OCI-LY3 (cell line): Measurements from ENCODE around the gene ZNF444.
"Not testable (repeated sequence)": the region's sequence is repeated elsewhere in the genome, so short reads cannot be mapped to it uniquely, and the experiment has no call there.

Experiments
- H2AFZ ChIP-seq: fragments of 200-600, 300-600 bp; shearing (Covaris generic); 2 replicates; pipeline ENCODE4 v1.6.0; 2014; ENCODE audit warnings: antibody characterized with exemption, low read depth, low read length
- H3K27ac ChIP-seq: fragments of 200-600, 300-600 bp; sonication (generic); 2 replicates; pipeline ENCODE4 v1.5.1; 2014; ENCODE audit warnings: mild to moderate bottlenecking, low read length, moderate library complexity, mixed read lengths
- H3K27me3 ChIP-seq: fragments of 200-600, 300-600 bp; sonication (generic); 2 replicates; pipeline ENCODE4 v1.6.1; 2014; ENCODE audit warnings: low read depth, low read length, mixed read lengths
- H3K36me3 ChIP-seq: fragments of 200-600, 300-600 bp; sonication (generic); replicated peaks from 2 replicates; pipeline ENCODE3; 2014; ENCODE audit warnings: low read depth, low read length, mixed read lengths
- H3K4me1 ChIP-seq: fragments of 300-600, 200-600 bp; sonication (generic); 2 replicates; pipeline ENCODE4 v1.6.1; 2014; ENCODE audit warnings: low read length, mixed read lengths
- H3K4me2 ChIP-seq: fragments of 200-600, 300-600 bp; sonication (generic); 2 replicates; pipeline ENCODE4 v1.6.1; 2014; ENCODE audit warnings: low read length, mixed read lengths
- H3K4me3 ChIP-seq: fragments of 300-600, 200-600 bp; sonication (generic); 2 replicates; pipeline ENCODE4 v1.5.1; 2014; ENCODE audit warnings: antibody characterized with exemption, mild to moderate bottlenecking, low read length, moderate library complexity
- H3K79me2 ChIP-seq: fragments of 300-600, 200-600 bp; shearing (Covaris generic); 2 replicates; pipeline ENCODE4 v1.6.1; 2014; ENCODE audit warnings: mild to moderate bottlenecking, low read length, mixed read lengths
- H3K9ac ChIP-seq: fragments of 300-600, 200-600 bp; shearing (Covaris generic); 2 replicates; pipeline ENCODE4 v1.6.0; 2014; ENCODE audit warnings: mild to moderate bottlenecking, low read length, moderate library complexity
- H3K9me3 ChIP-seq: fragments of 200-600, 300-600 bp; shearing (Covaris generic); 2 replicates; pipeline ENCODE4 v1.6.1; 2014; ENCODE audit warnings: low read length, mixed read lengths; ENCODE audit not compliant: insufficient read depth
- H4K20me1 ChIP-seq: fragments of 200-600, 300-600 bp; sonication (generic); 2 replicates; pipeline ENCODE4 v1.6.1; 2016; ENCODE audit warnings: low read length, mixed read lengths; ENCODE audit not compliant: insufficient read depth
- CTCF ChIP-seq: fragments of 200-600, 300-600 bp; sonication (generic); IDR thresholded peaks from 2 replicates; pipeline ENCODE4 v1.5.1; 2014; ENCODE audit warnings: antibody characterized with exemption, low read length, low read depth
- EZH2phosphoT487 ChIP-seq: fragments of 200-600 bp; shearing (Covaris generic); IDR thresholded peaks from 2 replicates; pipeline ENCODE4 v1.6.1; 2018; ENCODE audit warnings: antibody characterized with exemption, mixed run types, low read depth

Gene ZNF444

GRCh38 chr19:56191711-56192110 is 50.6 kb downstream of the ZNF444 start:
- Histone ChIP-seq H3K27ac (no peak overlapping the region), H3K9me3 (no peaks in the 10 kb centered on the region), H3K79me2 (no peaks in the 10 kb centered on the region), H3K4me1 (no peaks in the 10 kb centered on the region), H3K36me3 (no peaks in the 10 kb centered on the region), H3K4me2 (no peak overlapping the region), H4K20me1 (no peaks in the 10 kb centered on the region), H3K4me3 (no peak overlapping the region), H2AFZ (no peak overlapping the region), H3K27me3 (peaks cover 5% of the 10 kb centered on the region; the same call in 1 of the 2 replicates), H3K9ac (no peak overlapping the region)
- no peak for TF ChIP-seq EZH2phosphoT487
- no peak for TF ChIP-seq CTCF

GRCh38 chr19:56193981-56194640 is 53.0 kb downstream of the ZNF444 start:
- Histone ChIP-seq H3K36me3 (no peaks in the 10 kb centered on the region), H3K79me2 (no peaks in the 10 kb centered on the region), H3K4me2 (no peak overlapping the region), H3K9ac (no peak overlapping the region), H3K4me1 (no peaks in the 10 kb centered on the region), H3K27me3 (peaks cover 5% of the 10 kb centered on the region; the same call in 1 of the 2 replicates), H3K27ac (no peak overlapping the region), H4K20me1 (no peaks in the 10 kb centered on the region), H2AFZ (no peak overlapping the region), H3K4me3 (no peak overlapping the region), H3K9me3 (no peaks in the 10 kb centered on the region)
- TF ChIP-seq CTCF (no peak), EZH2phosphoT487 (no peak)

GRCh38 chr19:56197646-56198045 is 56.6 kb downstream of the ZNF444 start, which contains the start of gene ZSCAN5B:
TSS of gene ZSCAN5B (minus strand) at chr19:56197783. CDS start at chr19:56193052, 4,731 bp downstream.
- H4K20me1 ChIP-seq, H3K4me2 ChIP-seq, H3K4me3 ChIP-seq, H3K9ac ChIP-seq, H3K4me1 ChIP-seq, H3K9me3 ChIP-seq, H2AFZ ChIP-seq, H3K36me3 ChIP-seq, H3K79me2 ChIP-seq, H3K27ac ChIP-seq: not testable (repeated sequence)
- H3K27me3 ChIP-seq: peaks cover 11% of the 10 kb centered on the region

- no peaks in the 10 kb centered on the region for H4K20me1 ChIP-seq
- H3K79me2 ChIP-seq: no peaks in the 10 kb centered on the region
- no peak overlapping the region for H3K4me3 ChIP-seq
- no peaks in the 10 kb centered on the region for H3K4me1 ChIP-seq
- H3K9ac ChIP-seq: no peak overlapping the region
- H2AFZ ChIP-seq: no peak overlapping the region
- H3K4me2 ChIP-seq: no peak overlapping the region
- H3K27me3 ChIP-seq: peaks cover 9% of the 10 kb centered on the region; the same call in 1 of the 2 replicates
- no peaks in the 10 kb centered on the region for H3K9me3 ChIP-seq
- H3K36me3 ChIP-seq: no peaks in the 10 kb centered on the region
- TF ChIP-seq CTCF (no peak), EZH2phosphoT487 (no peak)
- no peak overlapping the region for H3K27ac ChIP-seq
Measured at GRCh38 chr19:56199687-56200086, 58.6 kb downstream of the ZNF444 start.
